HL-60 (cell line): ENCODE measurements around the gene ANKRD39.
A peak's percentile ranks its signal among the peaks of the same experiment; 100 is the strongest.

Experiments used
- DNase-seq, 2 experiments: peaks; one replicate each; pipeline ENCODE4 v3.0.0-alpha.2; 2010 to 2020; ENCODE audit warnings: low read depth in 1 of 2, low spot score in 1 of 2
- H3K27ac ChIP-seq: fragments of 250-450 bp; sonication (Bioruptor Pico); replicated peaks from 2 replicates; pipeline ENCODE4 v1.5.1; 2020; ENCODE audit warnings: mild to moderate bottlenecking, moderate library complexity
- H3K27me3 ChIP-seq: fragments of 250-450 bp; sonication (Bioruptor Pico); 2 replicates; pipeline ENCODE4 v1.5.1; 2021; ENCODE audit warnings: mild to moderate bottlenecking, moderate library complexity; ENCODE audit not compliant: insufficient read depth, poor library complexity, severe bottlenecking
- H3K4me3 ChIP-seq: replicated peaks from 2 replicates; pipeline ENCODE4 v1.5.1; 2011; ENCODE audit warnings: mild to moderate bottlenecking, control low read depth, low read length; ENCODE audit not compliant: insufficient read depth
- CTCF ChIP-seq: IDR thresholded peaks from one replicate; pipeline ENCODE4 v1.5.1; 2011; ENCODE audit warnings: low read length, control low read depth, inconsistent platforms; ENCODE audit not compliant: insufficient read depth
- GABPA ChIP-seq: IDR thresholded peaks from 2 replicates; pipeline ENCODE4 v1.6.1; 2012; ENCODE audit warnings: low read depth
- POLR2AphosphoS5 ChIP-seq: IDR thresholded peaks from 2 replicates; pipeline ENCODE4 v1.6.1; 2012; ENCODE audit warnings: low read depth
- REST ChIP-seq: IDR thresholded peaks from 2 replicates; pipeline ENCODE4 v1.6.1; 2012; ENCODE audit warnings: low read depth; ENCODE audit not compliant: insufficient replicate concordance
- SPI1 ChIP-seq: IDR thresholded peaks from 2 replicates; pipeline ENCODE4 v1.6.1; 2012; ENCODE audit warnings: low read depth, mild to moderate bottlenecking, borderline replicate concordance

The ANKRD39 gene

GRCh38 chr2:96867756-96868554 is 10.1 kb upstream of the ANKRD39 start:
- Histone ChIP-seq H3K27me3 (peaks cover 21% of the 10 kb centered on the region), H3K4me3 (peak overlapping the region; percentile 61), H3K27ac (peak overlapping the region; percentile 20)
- no peak for DNase-seq
- TF ChIP-seq CTCF (no peak), SPI1 (no peak), REST (no peak), GABPA (no peak), POLR2AphosphoS5 (no peak)

GRCh38 chr2:96866986-96867755 is 9.4 kb upstream of the ANKRD39 start:
- Histone ChIP-seq H3K4me3 (no peak overlapping the region), H3K27ac (no peak overlapping the region), H3K27me3 (peaks cover 17% of the 10 kb centered on the region)
- DNase-seq, result no peak
- TF ChIP-seq SPI1 (no peak), GABPA (no peak), REST (no peak), POLR2AphosphoS5 (no peak), CTCF (no peak)

- Histone ChIP-seq H3K27ac (no peak overlapping the region), H3K27me3 (peaks cover 16% of the 10 kb centered on the region), H3K4me3 (no peak overlapping the region)
- no peak for DNase-seq
- TF ChIP-seq GABPA (no peak), SPI1 (no peak), CTCF (no peak)
Measured at GRCh38 chr2:96866586-96866985, 8.8 kb upstream of the ANKRD39 start.
